Measurements from ENCODE around the gene TXNDC16. TPM values are rescaled to one million over a fixed set of nuclear protein-coding genes. Genes with fewer than 3 reads are reported as not detected.

TXNDC16 gene
- polyA plus RNA-seq, 1 donor (not counting 4 experiments of a cell fraction or from before 2014, with no cell fraction given): 1.9 TPM

GRCh38 chr14:52494444-52494843 lies 57.9 kb downstream of the TXNDC16 start:
- H3K9me1 ChIP-seq (ENCODE audit: control insufficient read depth, extremely low read depth, insufficient read depth, low read length): no peaks in the 10 kb centered on the region
- no peaks in the 10 kb centered on the region for H4K20me1 ChIP-seq (ENCODE audit: control insufficient read depth, extremely low read depth, insufficient read depth, low read length)
- no peak overlapping the region for H3K4me3 ChIP-seq (ENCODE audit: control insufficient read depth in 2 of 3, extremely low read depth in 1 of 3, insufficient read depth in 2 of 3, low read depth in 1 of 3, low read length in 3 of 3)
- H3K27ac ChIP-seq (ENCODE audit: control insufficient read depth, insufficient read depth, low read length): no peak overlapping the region
- H3K9me3 ChIP-seq (ENCODE audit: control insufficient read depth, low read depth, low read length): no peaks in the 10 kb centered on the region
- FAIRE-seq (no peak), DNase-seq (ENCODE audit: low read depth, low spot score) (no peak)
- no peaks in the 10 kb centered on the region for H3K36me3 ChIP-seq (ENCODE audit: control insufficient read depth in 2 of 2, extremely low read depth in 1 of 2, insufficient read depth in 2 of 2, low read length in 2 of 2)
- H3K27me3 ChIP-seq (ENCODE audit: control insufficient read depth, extremely low read depth, insufficient read depth, low read length): no peaks in the 10 kb centered on the region
- no peak overlapping the region for H3K4me2 ChIP-seq (ENCODE audit: control insufficient read depth, extremely low read depth, insufficient read depth, low read depth, low read length)
- TF ChIP-seq CTCF (optimal IDR thresholded peaks at IDR 0.05 in 1 of 3, IDR thresholded peaks at IDR 0.05 in 1 of 3, conservative IDR thresholded peaks at IDR 0.05 in 1 of 3; ENCODE audit: extremely low read depth in 1 of 3, insufficient read depth in 2 of 3, low read length in 3 of 3) (no peak), EZH2 (IDR thresholded peaks at IDR 0.05; ENCODE audit: low read length) (no peak)
- H3K4me1 ChIP-seq (ENCODE audit: control insufficient read depth, extremely low read depth, insufficient read depth, low read length): peaks cover 8% of the 10 kb centered on the region
- no peak overlapping the region for H3K9ac ChIP-seq (ENCODE audit: control insufficient read depth, extremely low read depth, insufficient read depth, low read length)
- H2AFZ ChIP-seq (ENCODE audit: control insufficient read depth, low read length): no peak overlapping the region
- dilution Hi-C loops (cut with MboI; ENCODE audit: extremely low pct_ligation_motif_present, low sequenced_read_pairs): no loop called here
- no peaks in the 10 kb centered on the region for H3K79me2 ChIP-seq (ENCODE audit: control insufficient read depth, insufficient read depth, low read length)

GRCh38 chr14:52485350-52485960 lies 66.8 kb downstream of the TXNDC16 start:
- no peak for FAIRE-seq
- H3K4me1 ChIP-seq (ENCODE audit: control insufficient read depth, extremely low read depth, insufficient read depth, low read length): no peaks in the 10 kb centered on the region
- H3K9ac ChIP-seq (ENCODE audit: control insufficient read depth, extremely low read depth, insufficient read depth, low read length): no peak overlapping the region
- H2AFZ ChIP-seq (ENCODE audit: control insufficient read depth, low read length): no peak overlapping the region
- H3K9me3 ChIP-seq (ENCODE audit: control insufficient read depth, low read depth, low read length): no peaks in the 10 kb centered on the region
- no peak overlapping the region for H3K4me2 ChIP-seq (ENCODE audit: control insufficient read depth, extremely low read depth, insufficient read depth, low read depth, low read length)
- TF ChIP-seq EZH2 (IDR thresholded peaks at IDR 0.05; ENCODE audit: low read length) (no peak), CTCF (optimal IDR thresholded peaks at IDR 0.05 in 1 of 3, IDR thresholded peaks at IDR 0.05 in 1 of 3, conservative IDR thresholded peaks at IDR 0.05 in 1 of 3; ENCODE audit: extremely low read depth in 1 of 3, insufficient read depth in 2 of 3, low read length in 3 of 3) (no peak)
- H4K20me1 ChIP-seq (ENCODE audit: control insufficient read depth, extremely low read depth, insufficient read depth, low read length): no peaks in the 10 kb centered on the region
- no peak overlapping the region for H3K4me3 ChIP-seq (ENCODE audit: control insufficient read depth in 2 of 3, extremely low read depth in 1 of 3, insufficient read depth in 2 of 3, low read depth in 1 of 3, low read length in 3 of 3)
- no peaks in the 10 kb centered on the region for H3K36me3 ChIP-seq (ENCODE audit: control insufficient read depth in 2 of 2, extremely low read depth in 1 of 2, insufficient read depth in 2 of 2, low read length in 2 of 2)
- no peaks in the 10 kb centered on the region for H3K27me3 ChIP-seq (ENCODE audit: control insufficient read depth, extremely low read depth, insufficient read depth, low read length)
- no peaks in the 10 kb centered on the region for H3K9me1 ChIP-seq (ENCODE audit: control insufficient read depth, extremely low read depth, insufficient read depth, low read length)
- DNase-seq (ENCODE audit: low read depth, low spot score): no peak
- dilution Hi-C loops (cut with MboI; ENCODE audit: extremely low pct_ligation_motif_present, low sequenced_read_pairs): no loop called here
- H3K79me2 ChIP-seq (ENCODE audit: control insufficient read depth, insufficient read depth, low read length): no peaks in the 10 kb centered on the region
- H3K27ac ChIP-seq (ENCODE audit: control insufficient read depth, insufficient read depth, low read length): no peak overlapping the region

All from keratinocyte (primary cell).